Loucy (cell line): ENCODE measurements around the gene FARSA.

Source experiments
- H2AFZ ChIP-seq: fragments of 200-600 bp; sonication (generic); 2 replicates; pipeline ENCODE4 v1.6.0; 2016; ENCODE audit warnings: antibody characterized with exemption, mild to moderate bottlenecking, low read length, moderate library complexity
- H3F3A ChIP-seq: fragments of 200-600 bp; 2 replicates; pipeline ENCODE4 v1.6.0; 2016; ENCODE audit warnings: antibody characterized with exemption, low read depth, mild to moderate bottlenecking
- H3K27me3 ChIP-seq: fragments of 200-600 bp; sonication (generic); 2 replicates; pipeline ENCODE4 v1.6.1; 2014; ENCODE audit warnings: low read length, mild to moderate bottlenecking; ENCODE audit not compliant: insufficient read depth, poor library complexity, severe bottlenecking
- H3K36me3 ChIP-seq: fragments of 200-600 bp; sonication (generic); 2 replicates; pipeline ENCODE4 v1.6.1; 2016; ENCODE audit warnings: low read length; ENCODE audit not compliant: insufficient read depth
- H3K4me1 ChIP-seq: fragments of 200-600 bp; sonication (generic); 2 replicates; pipeline ENCODE4 v1.5.1; 2014; ENCODE audit warnings: low read length, mild to moderate bottlenecking; ENCODE audit not compliant: insufficient read depth, poor library complexity, severe bottlenecking
- H3K4me2 ChIP-seq: fragments of 200-600 bp; sonication (generic); 2 replicates; pipeline ENCODE4 v1.6.0; 2014; ENCODE audit warnings: antibody characterized with exemption, low read length, low read depth, mild to moderate bottlenecking; ENCODE audit not compliant: poor library complexity, severe bottlenecking
- H3K4me3 ChIP-seq: fragments of 200-600 bp; sonication (generic); 2 replicates; pipeline ENCODE4 v1.5.1; 2014; ENCODE audit warnings: low read length, mild to moderate bottlenecking, mixed read lengths; ENCODE audit not compliant: poor library complexity, severe bottlenecking
- H3K79me2 ChIP-seq: fragments of 200-600 bp; sonication (generic); 2 replicates; pipeline ENCODE4 v1.6.1; 2014; ENCODE audit warnings: low read length; ENCODE audit not compliant: insufficient read depth
- H3K9ac ChIP-seq: fragments of 200-600 bp; sonication (generic); 2 replicates; pipeline ENCODE4 v1.6.0; 2014; ENCODE audit warnings: mild to moderate bottlenecking, low read depth, low read length, moderate library complexity; ENCODE audit not compliant: poor library complexity, severe bottlenecking
- H3K9me2 ChIP-seq: fragments of 200-600 bp; sonication (generic); replicated peaks from 2 replicates; pipeline ENCODE4 v1.6.1; 2016; ENCODE audit warnings: low read depth, low read length, mixed read lengths
- H3K9me3 ChIP-seq: fragments of 200-600 bp; sonication (generic); 2 replicates; pipeline ENCODE4 v1.6.1; 2014; ENCODE audit warnings: mild to moderate bottlenecking, antibody characterized with exemption, low read length, low read depth; ENCODE audit not compliant: insufficient read depth
- H4K20me1 ChIP-seq: fragments of 200-600 bp; sonication (generic); 2 replicates; pipeline ENCODE4 v1.6.0; 2014; ENCODE audit warnings: antibody characterized with exemption, low read length, mild to moderate bottlenecking; ENCODE audit not compliant: insufficient read depth, poor library complexity, severe bottlenecking
- CTCF ChIP-seq: fragments of 200-600 bp; sonication (generic); conservative IDR thresholded peaks from 2 replicates; pipeline ENCODE4 v1.5.1; 2014; ENCODE audit warnings: mild to moderate bottlenecking, antibody characterized with exemption, low read length
- EZH2phosphoT487 ChIP-seq: fragments of 200-600 bp; IDR thresholded peaks from 2 replicates; pipeline ENCODE4 v1.6.1; 2018; ENCODE audit warnings: antibody characterized with exemption, mild to moderate bottlenecking, moderate library complexity, borderline replicate concordance

The FARSA gene

GRCh38 chr19:12888006-12888603 is 45.4 kb downstream of the FARSA start:
- Histone ChIP-seq H3K4me2 (no peak overlapping the region), H2AFZ (no peak overlapping the region), H3F3A (no peaks in the 10 kb centered on the region), H3K4me3 (no peak overlapping the region), H3K27me3 (no peaks in the 10 kb centered on the region), H3K4me1 (peaks cover 6% of the 10 kb centered on the region), H4K20me1 (peaks cover 10% of the 10 kb centered on the region), H3K36me3 (no peaks in the 10 kb centered on the region), H3K9me2 (no peaks in the 10 kb centered on the region), H3K9me3 (peaks cover 5% of the 10 kb centered on the region; the same call in 1 of the 2 replicates), H3K79me2 (peaks cover 14% of the 10 kb centered on the region), H3K9ac (no peak overlapping the region)
- TF ChIP-seq CTCF, result no peak
- TF ChIP-seq EZH2phosphoT487, result no peak

GRCh38 chr19:12886969-12887747 is 46.4 kb downstream of the FARSA start, which contains the start of gene KLF1:
Gene KLF1 (minus strand): TSS chr19:12887201. CDS start chr19:12887140, 61 bp downstream.
- TF ChIP-seq CTCF (no peak), EZH2phosphoT487 (no peak)
- peaks cover 10% of the 10 kb centered on the region for H4K20me1 ChIP-seq
- H3K79me2 ChIP-seq, result peaks cover 12% of the 10 kb centered on the region
- no peak within 1 kb of the TSS for H3K4me3 ChIP-seq
- no peaks in the 10 kb centered on the region for H3K36me3 ChIP-seq
- peaks cover 5% of the 10 kb centered on the region; the same call in 1 of the 2 replicates for H3K9me3 ChIP-seq
- H3K9me2 ChIP-seq, result no peaks in the 10 kb centered on the region
- H3F3A ChIP-seq, result no peaks in the 10 kb centered on the region
- H2AFZ ChIP-seq, result no peak within 1 kb of the TSS
- no peak within 1 kb of the TSS for H3K4me2 ChIP-seq
- H3K27me3 ChIP-seq, result no peaks in the 10 kb centered on the region
- H3K4me1 ChIP-seq, result peaks cover 5% of the 10 kb centered on the region
- no peak within 1 kb of the TSS for H3K9ac ChIP-seq

- no peak overlapping the region for H3K4me3 ChIP-seq
- H3K79me2 ChIP-seq, result peaks cover 6% of the 10 kb centered on the region
- H3K27me3 ChIP-seq, result no peaks in the 10 kb centered on the region
- no peaks in the 10 kb centered on the region for H3K9me2 ChIP-seq
- no peak overlapping the region for H3K9ac ChIP-seq
- no peaks in the 10 kb centered on the region for H3K36me3 ChIP-seq
- H3K9me3 ChIP-seq, result peaks cover 5% of the 10 kb centered on the region; the same call in 1 of the 2 replicates
- TF ChIP-seq CTCF, result no peak
- no peak for TF ChIP-seq EZH2phosphoT487
- H2AFZ ChIP-seq, result no peak overlapping the region
- no peaks in the 10 kb centered on the region for H3F3A ChIP-seq
- H3K4me2 ChIP-seq, result no peak overlapping the region
- peaks cover 5% of the 10 kb centered on the region for H4K20me1 ChIP-seq
- no peaks in the 10 kb centered on the region for H3K4me1 ChIP-seq
Observed at GRCh38 chr19:12886651-12886968, 46.9 kb downstream of the FARSA start.
